Fibroblast of skin of abdomen (primary cell): ENCODE measurements around the gene OR2AJ1.

Source experiments
- DNase-seq: peaks from one replicate; pipeline ENCODE4 v3.0.0-alpha.2; 2013

OR2AJ1 gene

DNA sequence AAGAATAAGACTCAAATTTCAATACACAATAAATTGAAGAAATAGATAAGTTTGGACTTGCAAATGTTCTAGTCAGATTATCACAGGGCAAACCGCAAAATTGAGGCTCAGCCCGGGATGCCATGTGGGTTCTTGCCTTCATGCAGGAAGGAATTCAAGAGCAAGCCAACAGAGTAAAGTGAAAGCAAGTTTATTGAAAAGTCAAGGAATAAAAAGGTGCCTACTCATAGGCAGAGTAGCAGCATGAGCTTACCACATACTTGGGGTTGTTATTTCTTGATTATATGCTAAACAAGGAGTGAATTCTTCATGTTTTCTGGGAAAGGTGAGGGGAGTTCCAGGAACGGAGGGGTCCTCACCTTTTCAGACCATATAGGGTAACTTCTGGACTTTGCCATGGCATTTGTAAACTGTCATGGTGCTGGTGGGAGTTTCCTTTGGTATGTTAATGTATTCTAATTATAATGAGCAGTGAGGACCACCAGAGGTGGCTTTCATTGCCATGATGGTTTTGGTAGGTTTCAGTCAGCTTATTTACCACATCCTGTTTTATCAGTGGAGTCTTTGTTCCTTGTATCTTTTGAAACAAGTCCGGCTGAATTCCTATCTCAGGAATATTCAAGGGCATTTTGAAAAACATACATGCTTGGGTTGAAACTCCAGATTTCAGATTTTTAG is 38.4 kb downstream of the OR2AJ1 start:
- no peak for DNase-seq

DNA sequence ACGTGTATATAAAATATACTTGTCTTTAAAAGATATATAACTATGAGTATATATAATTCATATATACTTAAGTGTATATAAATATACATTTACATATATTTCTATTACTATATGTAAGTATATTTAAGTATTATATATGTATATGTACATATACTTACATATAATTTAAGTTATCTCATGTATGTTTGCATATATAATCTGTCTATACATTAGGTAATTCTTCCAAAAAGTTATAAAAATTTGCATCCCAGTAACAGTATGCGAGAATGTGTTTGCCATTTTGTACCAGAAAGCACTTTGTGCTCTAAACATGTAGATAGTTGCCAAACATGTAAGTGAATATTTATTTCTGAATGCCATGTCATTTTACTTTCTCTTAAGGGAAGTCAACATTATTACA is 40.2 kb downstream of the OR2AJ1 start, which contains the start of gene OR2AK2:
Gene OR2AK2, plus strand, starts transcription at position 301 of the 400 bp plus-strand sequence. CDS start 144 bp downstream, outside the sequence.
- DNase-seq, result no peak

DNA sequence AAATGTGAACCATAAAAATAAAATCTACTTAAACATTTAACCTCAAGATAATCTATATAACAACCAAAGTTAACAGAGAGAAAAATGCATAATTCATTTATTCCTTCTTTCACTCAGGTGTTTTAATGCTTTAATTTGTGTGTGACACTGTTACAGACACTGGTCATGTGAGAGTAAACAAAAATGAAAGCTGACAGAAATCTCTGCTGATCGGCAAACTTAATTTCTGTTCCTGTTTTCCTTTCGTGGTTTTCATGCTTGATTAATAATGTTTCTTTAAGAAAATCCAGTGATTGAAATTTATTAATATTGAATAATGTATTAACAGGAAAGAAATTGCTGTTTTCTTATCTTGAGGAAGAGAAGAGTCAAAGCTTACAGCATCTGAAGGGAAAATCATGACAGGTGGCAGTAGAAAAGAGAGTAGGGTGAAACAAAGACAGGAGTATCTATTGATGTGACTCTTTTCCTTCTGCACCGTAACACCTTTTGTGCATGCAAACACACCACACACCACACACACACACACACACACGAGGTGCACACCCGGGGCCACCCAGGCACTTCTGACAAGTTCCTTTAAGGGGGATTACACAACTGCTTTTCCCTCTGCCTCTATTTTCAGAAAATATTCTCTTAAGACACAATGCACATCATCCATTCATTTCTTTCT is 42.0 kb downstream of the OR2AJ1 start:
- no peak for DNase-seq
